ENCODE measurements around the gene SEL1L.
"Not testable (repeated sequence)": the region's sequence is repeated elsewhere in the genome, so short reads cannot be mapped to it uniquely, and the experiment has no call there.

- TF ChIP-seq, protein P1, sequence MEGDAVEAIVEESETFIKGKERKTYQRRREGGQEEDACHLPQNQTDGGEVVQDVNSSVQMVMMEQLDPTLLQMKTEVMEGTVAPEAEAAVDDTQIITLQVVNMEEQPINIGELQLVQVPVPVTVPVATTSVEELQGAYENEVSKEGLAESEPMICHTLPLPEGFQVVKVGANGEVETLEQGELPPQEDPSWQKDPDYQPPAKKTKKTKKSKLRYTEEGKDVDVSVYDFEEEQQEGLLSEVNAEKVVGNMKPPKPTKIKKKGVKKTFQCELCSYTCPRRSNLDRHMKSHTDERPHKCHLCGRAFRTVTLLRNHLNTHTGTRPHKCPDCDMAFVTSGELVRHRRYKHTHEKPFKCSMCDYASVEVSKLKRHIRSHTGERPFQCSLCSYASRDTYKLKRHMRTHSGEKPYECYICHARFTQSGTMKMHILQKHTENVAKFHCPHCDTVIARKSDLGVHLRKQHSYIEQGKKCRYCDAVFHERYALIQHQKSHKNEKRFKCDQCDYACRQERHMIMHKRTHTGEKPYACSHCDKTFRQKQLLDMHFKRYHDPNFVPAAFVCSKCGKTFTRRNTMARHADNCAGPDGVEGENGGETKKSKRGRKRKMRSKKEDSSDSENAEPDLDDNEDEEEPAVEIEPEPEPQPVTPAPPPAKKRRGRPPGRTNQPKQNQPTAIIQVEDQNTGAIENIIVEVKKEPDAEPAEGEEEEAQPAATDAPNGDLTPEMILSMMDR (IDR thresholded peaks at IDR 0.05 in 4 of 5, conservative IDR thresholded peaks at IDR 0.05 in 1 of 5): not testable (repeated sequence)
- not testable (repeated sequence) for TF ChIP-seq POLR2A (IDR thresholded peaks at IDR 0.05)
Measured at GRCh38 chr14:81515927-81516326, 17.7 kb downstream of the SEL1L start.

Data from gastrocnemius medialis (tissue), 4 donors.